Measurements from ENCODE around the gene HIC1. TPM values are rescaled to one million over a fixed set of nuclear protein-coding genes. Genes with fewer than 3 reads are reported as not detected.

The HIC1 gene
- total and polyA plus RNA-seq, 2 of the 4 experiments (the other 2 are of a cell fraction), result 10.4 to 23.0 TPM

DNA sequence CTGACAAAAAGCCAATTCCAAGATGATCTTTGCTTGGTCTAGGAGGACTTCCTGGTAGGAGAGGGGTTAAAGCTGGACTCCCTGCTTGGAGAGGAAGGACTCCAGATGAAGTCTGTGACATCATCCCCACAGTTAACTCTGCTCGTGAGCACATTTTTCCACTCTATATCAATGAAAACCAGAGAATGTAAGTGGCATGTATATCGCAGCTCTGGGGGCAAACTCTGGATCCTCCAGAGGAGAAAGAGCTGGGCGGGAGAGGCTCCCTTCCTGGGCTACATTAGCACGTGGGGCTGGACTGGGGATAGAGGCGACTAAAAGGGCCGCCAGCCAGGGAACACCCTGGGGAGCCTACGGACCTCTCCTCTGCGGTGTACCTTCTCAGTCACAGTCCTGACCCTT lies 34.1 kb downstream of the HIC1 start:
- DNase-seq (peak; percentile 73), ATAC-seq (ENCODE audit: low read depth) (peak; percentile 19)
- Histone ChIP-seq H3K79me1 (ENCODE audit: low read depth in 1 of 2, low read length in 2 of 2) (peaks cover 10 to 83% of the 10 kb centered on the region in 2 experiments; a peak in 3 of 4 replicates), H2BK5ac (ENCODE audit: low read depth, low read length, poor library complexity, severe bottlenecking) (peak overlapping the region; percentile 90), H3K27me3 (ENCODE audit: control insufficient read depth, insufficient read depth, low read length) (no peaks in the 10 kb centered on the region), H2AK9ac (replicated peaks; ENCODE audit: low read depth, low read length, poor library complexity) (peak overlapping the region; percentile 92), H3K4me1 (ENCODE audit: control insufficient read depth, insufficient read depth, low read length) (peaks cover 32% of the 10 kb centered on the region), H3K27ac (ENCODE audit: insufficient read depth, low read length) (peak overlapping the region; percentile 46), H4K8ac (ENCODE audit: low read depth in 2 of 2, low read length in 2 of 2) (peak overlapping the region; percentile 84 to 95), H4K5ac (ENCODE audit: low read depth, low read length) (peak overlapping the region; percentile 92), H2AFZ (replicated peaks; ENCODE audit: low read length, poor library complexity) (peak overlapping the region; percentile 79), H2BK20ac (ENCODE audit: low read depth, low read length) (peak overlapping the region; percentile 81), H3K9ac (ENCODE audit: low read depth, low read length) (peak overlapping the region; percentile 47), H2BK120ac (ENCODE audit: low read depth, low read length) (peak overlapping the region; percentile 93), H3K4me2 (ENCODE audit: low read depth, low read length) (peak overlapping the region; percentile 70), H3K23ac (ENCODE audit: low read depth, low read length) (peak overlapping the region; percentile 80), H4K91ac (ENCODE audit: insufficient read depth, low read depth, low read length) (peak overlapping the region; percentile 83), H3K14ac (replicated peaks; ENCODE audit: low read depth, low read length) (peak overlapping the region; percentile 95), H3K4ac (ENCODE audit: low read depth, low read length) (peak overlapping the region; percentile 98), H3K4me3 (ENCODE audit: insufficient read depth, low read depth, low read length) (peak overlapping the region; percentile 26; the same call in 1 of the 2 replicates), H3K9me3 (ENCODE audit: control insufficient read depth, insufficient read depth, low read length) (no peaks in the 10 kb centered on the region), H2BK15ac (ENCODE audit: low read depth, low read length) (peak overlapping the region; percentile 69; the same call in 2 of the 3 replicates), H3K9me1 (ENCODE audit: insufficient read depth, low read length) (peaks cover 45% of the 10 kb centered on the region), H3K36me3 (ENCODE audit: control insufficient read depth, insufficient read depth, low read length) (peaks cover 3% of the 10 kb centered on the region; the same call in 1 of the 2 replicates), H3K18ac (ENCODE audit: low read depth, low read length) (peak overlapping the region; percentile 51), H2AK5ac (ENCODE audit: low read depth, low read length) (peak overlapping the region; percentile 92), H3K56ac (ENCODE audit: extremely low read depth, insufficient read depth, low read length) (peak overlapping the region; percentile 81), H4K20me1 (ENCODE audit: insufficient read depth, low read length) (no peaks in the 10 kb centered on the region; the same call in 1 of the 2 replicates)
- CTCF ChIA-PET, result no interaction called here
- POLR2A ChIA-PET (ENCODE audit: unreplicated experiment), result no interaction called here
- in situ Hi-C loops (cut with MboI; ENCODE audit: low sequenced_read_pairs) (no loop called here), dilution Hi-C loops (cut with HindIII; ENCODE audit: low sequenced_read_pairs, unreplicated experiment) (no loop called here), intact Hi-C loops (cut with micrococcal nuclease) (no loop called here)
- no TSS peak for BruUV-seq (replicated peaks)
- WGBS, 2 experiments (ENCODE audit: extremely low coverage in 2 of 2, insufficient read length in 1 of 2), result 10% methylated on average over 2 of the region's 8 CpGs; no CpG with 5 or more reads in 1 of the 2 experiments
- TF ChIP-seq POLR2A (IDR thresholded peaks at IDR 0.05; ENCODE audit: low read depth, low read length) (peak; percentile 44), FOS (IDR thresholded peaks at IDR 0.05; ENCODE audit: low read depth, low read length) (no peak), MXI1 (IDR thresholded peaks at IDR 0.05; ENCODE audit: borderline replicate concordance, low read depth, low read length) (no peak)
